ENCODE measurements around the gene ADCY3.
"Not testable (repeated sequence)": the region's sequence is repeated elsewhere in the genome, so short reads cannot be mapped to it uniquely, and the experiment has no call there.

The ADCY3 gene

DNA sequence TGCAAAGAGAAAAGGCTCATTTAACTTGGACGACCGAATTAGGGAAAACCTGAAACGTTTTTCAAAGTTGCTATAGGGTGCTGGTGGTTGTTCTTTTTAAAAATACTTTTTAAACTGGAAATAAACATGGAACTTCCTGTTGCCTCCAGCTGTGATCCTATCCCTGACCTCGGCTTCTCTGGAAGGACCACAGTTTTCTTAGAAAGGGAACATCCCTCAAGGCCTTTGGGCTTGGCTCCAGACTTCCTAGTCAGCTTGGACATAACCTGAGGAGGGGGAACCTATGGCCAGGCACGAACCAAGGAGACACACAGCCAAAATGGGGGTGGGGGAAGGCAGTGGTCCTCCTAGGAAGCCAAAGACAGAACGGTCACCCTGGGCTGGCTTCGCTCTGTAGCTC lies 69.1 kb downstream of the ADCY3 start:
- DNase-seq (ENCODE audit: low spot score), result no peak

DNA sequence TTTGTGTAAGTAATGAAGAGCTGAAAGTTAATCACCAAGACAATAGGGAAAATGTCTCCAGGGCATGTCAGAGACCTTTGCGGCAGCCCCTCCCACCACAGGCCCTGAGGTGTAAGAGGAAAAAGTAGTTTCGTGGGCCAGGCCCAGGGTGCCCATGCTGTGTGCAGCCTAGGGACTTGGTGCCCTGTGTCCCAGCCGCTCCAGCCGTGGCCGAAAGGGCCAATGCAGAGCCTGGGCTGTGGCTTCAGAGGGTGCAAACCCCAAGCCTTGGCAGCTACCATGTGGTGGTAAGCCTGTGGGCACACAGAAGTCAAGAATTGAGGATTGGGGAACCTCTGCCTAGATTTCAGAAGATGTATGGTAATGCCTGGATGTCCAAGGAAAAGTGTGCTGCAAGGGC lies 74.3 kb downstream of the ADCY3 start:
- no peak for DNase-seq (ENCODE audit: low spot score)

DNA sequence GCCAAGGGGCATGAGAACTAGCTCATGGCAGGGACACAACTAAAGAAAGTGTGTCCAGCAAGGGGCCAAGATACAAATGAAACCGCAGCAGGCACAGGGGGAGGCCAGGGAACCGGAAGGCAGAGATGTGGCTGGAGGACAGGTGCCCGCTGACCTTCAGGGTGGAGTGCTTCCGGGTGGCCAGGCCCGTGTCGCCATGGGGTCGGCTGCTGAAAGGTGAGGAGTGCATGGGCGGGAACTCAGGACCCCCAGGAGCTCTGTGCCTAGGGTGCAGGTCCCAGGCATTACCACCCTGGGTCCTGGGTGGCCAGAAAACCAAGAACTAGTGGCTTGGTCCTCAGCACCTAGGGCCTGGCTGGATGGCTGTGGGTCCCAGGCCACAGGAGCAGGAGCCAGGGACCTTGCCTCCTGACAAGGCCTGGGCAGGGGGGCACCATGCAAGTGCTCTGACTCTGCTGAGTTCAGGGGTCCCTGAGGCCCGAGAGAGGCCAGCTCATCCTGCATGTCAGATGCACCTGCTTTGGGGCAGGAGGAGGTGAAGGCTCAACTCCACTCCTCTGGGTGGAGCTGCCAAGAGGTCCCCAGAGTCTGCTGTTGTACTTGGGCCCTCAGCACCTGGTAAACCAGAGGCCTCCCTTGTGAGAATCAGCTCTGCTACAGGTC lies 75.9 kb downstream of the ADCY3 start:
- no peak for DNase-seq (ENCODE audit: low spot score)

DNA sequence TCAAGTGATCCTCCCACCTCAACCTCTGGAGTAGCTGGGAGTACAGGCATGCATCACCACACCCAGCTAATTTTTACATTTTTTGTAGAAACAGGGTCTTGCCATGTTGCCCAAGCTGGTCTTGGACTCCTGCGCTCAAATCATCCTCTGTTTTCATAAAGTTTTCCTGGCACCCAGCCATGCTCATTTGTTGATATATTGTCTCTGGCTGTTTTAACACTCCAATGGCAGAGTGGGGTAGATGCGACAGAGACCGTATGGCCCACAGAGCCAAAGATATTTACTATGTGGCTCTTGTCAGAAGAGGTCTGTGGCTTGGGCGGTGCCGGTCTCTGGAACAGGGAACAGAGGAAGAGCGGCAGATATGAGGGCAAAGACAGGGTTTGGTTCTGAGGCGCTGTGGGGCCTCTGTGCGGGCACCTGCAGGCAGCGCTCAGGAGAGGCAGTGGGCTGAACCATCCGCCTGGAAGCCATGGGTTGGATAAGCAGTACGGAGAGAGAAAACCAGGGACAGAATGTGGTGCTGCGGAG lies 76.6 kb downstream of the ADCY3 start:
- DNase-seq (ENCODE audit: low spot score), result no peak

DNA sequence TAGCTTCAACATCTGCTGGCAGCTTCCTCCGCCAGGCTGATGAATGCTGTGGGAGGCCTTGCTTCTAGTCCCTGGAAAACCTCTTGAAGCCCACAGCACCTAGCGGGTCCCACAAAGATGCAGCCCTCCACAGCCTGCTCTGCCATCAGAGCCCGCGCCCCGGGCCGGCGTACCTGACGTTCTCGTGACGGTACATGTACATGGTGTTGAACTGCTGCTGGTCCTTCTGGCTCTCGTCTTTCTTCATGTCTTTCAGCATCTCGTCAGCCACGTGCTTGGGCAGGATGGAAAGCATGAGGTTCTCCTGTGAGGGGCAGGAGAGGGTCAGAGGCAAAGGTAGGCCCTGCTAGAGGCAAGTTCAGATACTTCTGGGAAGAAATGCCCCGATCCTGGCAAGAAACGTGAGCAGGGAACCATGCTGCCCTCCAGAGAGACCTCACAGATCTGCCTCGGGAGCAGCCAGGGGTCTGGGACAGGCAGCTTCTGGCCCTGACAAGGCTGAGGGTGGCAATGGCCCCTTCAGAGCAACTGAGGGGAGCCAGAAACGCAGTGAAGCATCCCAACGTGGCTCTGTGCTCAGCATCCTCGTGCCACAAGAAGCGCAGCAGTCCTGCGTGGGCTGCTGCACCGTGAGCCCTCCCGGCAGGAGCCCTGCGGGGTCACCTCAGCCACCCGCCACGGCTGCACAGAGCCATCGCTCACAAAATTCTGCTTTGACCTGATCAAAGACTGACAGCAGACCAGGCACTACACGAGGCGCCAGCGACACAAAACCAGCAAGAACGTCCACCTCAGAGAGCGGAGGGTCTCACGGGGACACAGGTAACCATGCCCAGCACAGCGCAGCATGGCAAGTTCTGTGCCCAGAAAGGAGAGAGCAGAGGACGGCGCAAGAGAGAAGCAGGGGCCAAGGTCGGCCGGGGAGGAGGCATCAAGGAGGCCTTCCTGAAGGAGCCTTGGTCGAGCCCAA lies 77.7 kb downstream of the ADCY3 start:
- DNase-seq (ENCODE audit: low spot score), result no peak

DNA sequence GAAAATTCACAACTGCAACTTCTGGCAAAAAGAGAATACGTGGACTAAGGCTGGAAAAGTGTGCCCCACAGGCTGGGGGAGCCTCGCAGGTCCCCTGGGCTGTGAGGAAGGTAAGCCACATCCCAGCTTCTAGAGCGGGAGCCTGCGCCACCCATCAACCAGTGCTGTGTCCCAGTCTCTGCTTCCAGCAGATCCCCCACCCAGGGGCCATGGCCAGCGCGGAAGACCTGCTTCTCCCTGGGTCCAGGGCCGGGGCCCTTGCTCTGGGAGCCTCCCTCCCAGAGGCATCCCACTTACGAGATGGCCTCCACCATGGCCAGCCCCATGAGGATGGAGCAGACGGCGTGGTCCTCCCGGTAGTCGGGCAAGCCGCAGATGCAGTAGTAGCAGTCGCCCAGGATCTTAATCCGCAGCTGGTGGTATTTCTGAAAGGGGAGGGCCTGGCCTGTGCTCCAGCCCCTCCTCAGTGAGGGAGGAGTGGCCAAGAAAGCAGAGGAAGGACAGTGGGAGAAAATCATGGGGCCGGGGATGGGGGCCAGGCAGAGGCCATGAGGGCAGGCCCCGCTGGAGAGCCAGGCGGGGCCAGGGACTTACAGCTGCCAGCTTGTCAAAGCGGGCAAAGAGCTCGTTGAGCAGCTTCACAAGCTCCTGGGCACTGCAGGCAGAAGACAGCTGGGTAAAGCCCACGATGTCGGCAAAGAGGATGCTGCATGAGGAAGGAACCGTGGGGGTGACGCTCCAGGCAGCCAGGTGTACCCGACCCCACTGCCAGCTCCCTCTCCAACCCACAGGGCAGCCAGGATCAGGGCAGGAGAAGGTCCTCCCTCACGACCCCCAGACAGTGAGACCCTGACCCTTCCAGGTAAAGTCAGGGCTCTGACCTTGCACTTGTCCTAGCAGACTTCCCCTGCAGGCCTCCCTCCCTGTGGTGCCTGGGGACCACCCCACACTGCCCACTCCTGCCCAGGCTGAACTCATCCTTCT lies 78.8 kb downstream of the ADCY3 start:
- no peak for DNase-seq (ENCODE audit: low spot score)

DNA sequence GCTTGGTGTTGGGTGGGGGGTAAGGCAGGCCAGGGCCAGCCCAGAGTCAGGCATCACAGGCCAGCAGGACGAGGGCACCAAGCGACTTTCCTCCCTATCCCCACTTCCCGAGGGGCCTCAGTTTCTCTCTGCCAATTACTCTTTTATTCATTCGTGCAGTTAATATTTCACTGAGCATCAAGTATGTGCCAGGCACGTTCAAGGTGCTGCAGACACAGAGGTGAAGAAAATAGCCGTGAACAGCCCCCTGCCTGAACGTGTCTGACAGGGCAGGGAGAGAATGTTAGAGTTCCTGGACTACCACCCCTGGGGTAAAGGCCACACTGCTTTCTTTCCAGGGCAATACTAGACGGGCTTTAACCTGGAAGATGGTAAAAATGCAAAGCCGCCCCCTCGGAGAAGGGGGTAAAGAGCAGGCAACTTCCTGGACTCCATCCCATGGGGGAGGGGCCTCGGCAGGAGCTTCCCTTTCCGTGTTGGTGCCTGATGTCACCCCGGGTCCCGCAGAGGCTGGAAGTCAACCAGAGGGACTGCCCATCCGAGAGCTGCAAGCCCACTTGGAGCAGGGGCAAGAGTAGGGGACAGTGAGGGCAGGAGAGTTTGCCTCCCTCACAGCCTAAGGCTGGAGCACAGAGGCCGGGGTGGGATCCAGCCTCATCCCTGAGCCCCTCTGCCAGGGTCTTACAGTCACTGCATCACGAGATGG lies 79.7 kb downstream of the ADCY3 start:
- no peak for DNase-seq (ENCODE audit: low spot score)

DNA sequence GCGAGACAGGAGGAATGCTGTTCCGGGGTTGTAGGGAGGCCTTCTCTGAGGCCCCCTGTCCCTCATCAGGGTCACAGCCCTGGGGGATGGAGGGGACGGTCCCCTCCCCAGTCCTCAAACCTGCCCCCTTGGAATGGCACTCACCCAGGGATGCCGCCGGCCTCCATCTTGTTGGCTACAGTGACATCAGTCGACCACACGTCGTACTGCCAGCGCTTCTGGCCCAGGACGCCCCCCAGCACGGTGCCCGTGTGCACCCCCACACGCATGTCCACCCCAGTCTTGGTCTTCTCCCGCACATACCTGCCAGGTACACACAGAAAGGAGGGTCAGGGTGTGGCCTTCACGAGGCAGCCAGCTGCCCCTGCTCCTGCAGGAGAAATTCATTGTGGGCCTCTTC lies 80.3 kb downstream of the ADCY3 start:
- no peak for DNase-seq (ENCODE audit: low spot score)

DNA sequence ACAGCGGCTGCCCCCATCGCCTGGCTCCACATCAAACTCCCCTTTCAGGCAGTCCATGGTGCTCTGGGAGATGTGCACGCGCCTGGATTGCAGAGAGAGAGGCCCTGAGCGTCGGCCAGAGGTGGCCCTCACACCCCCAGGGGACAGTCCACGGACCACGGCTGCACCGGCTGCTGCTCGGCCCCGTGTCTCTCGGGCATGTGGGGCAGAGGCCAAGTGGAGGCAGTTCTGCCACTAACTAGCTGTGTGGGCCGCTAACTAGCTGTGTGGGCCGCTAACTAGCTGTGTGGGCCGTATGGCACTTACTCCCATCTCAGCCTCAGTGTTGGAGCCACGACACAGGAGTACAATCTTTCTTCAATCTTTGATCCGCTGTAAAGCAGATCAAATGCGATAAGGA lies 81.5 kb downstream of the ADCY3 start:
- DNase-seq (ENCODE audit: low spot score), result no peak

DNA sequence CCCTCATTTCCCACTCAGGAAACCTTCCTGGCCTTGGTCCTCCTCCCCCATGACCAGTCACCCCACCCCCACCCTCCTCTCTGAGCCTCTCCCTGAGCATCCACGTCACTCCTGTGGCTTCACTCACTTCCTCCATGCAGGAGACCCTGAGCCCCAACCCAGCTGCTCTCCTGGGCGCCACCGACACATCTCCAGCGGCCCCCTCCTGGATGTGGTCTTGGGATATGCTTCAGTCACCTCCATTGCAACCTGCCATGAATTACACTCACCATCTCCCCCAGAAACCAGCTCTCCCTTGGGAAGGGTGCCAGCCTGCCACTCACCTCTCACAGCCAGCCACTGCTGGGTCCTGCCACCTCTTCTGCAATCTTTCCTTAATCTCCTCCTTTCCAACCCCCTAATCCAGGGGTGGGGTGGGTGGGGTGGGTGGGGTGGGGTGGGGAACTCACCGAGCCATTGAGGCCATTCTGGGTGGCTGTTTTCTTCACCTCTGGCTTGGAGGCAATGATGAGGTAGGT lies 82.0 kb downstream of the ADCY3 start:
- DNase-seq (ENCODE audit: low spot score), result no peak

DNA sequence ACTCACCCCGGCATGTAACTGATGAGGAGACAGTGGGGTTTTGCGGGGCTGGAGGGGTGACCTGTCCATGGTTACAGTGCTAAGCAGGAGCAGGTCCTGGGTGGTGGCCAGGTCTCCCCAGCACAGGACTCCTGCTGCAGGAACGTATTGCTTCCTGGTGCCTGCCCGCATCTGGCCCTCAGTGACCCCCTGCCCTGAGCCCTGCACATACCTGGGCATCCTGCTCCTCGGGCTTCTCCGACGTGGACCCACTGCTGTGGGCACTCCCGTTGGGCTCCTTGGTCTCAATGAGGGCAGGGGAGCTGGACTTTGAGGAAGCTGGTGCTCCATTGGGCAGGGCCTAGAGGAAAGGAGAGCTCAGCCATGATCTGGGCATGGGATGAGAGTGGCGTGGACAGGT lies 83.3 kb downstream of the ADCY3 start:
- DNase-seq (ENCODE audit: low spot score), result no peak

DNA sequence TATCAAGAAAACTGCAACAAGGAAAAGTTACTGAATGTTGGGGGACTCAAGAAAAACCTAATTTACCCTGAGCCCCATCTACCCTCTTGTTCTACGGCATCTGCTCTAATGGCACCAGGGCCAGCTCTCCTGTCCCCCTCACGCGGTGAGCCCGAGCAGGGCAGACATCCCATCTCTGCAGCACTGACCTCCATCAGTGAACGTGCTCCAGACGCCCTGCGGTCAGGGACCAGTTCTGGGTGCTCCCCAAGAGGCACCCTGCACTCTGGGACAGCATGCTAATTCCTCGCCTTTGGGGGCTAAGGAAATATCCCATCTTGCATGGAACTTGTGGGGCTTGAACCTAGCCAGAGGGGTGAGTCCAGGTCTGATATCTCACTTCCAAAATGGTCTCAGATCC lies 83.8 kb downstream of the ADCY3 start:
- no peak for DNase-seq (ENCODE audit: low spot score)

DNA sequence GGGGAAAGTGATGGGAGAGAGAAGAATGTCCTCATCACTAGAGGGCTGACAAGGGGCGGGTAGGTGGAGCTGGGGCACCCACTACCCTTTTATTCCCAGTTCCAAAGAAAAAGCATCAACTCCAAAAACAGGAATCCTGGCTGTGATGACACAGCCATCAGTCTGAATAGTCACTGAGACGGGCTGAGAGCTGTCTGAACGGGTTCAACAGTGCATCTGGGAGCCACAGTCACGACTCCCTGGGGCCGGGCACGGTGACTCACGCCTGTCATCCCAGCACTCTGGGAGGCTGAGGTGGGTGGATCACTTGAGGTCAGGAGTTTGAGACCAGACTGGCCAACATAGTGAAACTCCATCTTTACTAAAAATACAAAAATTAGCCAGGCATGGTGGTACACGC lies 84.6 kb downstream of the ADCY3 start:
- not testable (repeated sequence) for DNase-seq (ENCODE audit: low spot score)

DNA sequence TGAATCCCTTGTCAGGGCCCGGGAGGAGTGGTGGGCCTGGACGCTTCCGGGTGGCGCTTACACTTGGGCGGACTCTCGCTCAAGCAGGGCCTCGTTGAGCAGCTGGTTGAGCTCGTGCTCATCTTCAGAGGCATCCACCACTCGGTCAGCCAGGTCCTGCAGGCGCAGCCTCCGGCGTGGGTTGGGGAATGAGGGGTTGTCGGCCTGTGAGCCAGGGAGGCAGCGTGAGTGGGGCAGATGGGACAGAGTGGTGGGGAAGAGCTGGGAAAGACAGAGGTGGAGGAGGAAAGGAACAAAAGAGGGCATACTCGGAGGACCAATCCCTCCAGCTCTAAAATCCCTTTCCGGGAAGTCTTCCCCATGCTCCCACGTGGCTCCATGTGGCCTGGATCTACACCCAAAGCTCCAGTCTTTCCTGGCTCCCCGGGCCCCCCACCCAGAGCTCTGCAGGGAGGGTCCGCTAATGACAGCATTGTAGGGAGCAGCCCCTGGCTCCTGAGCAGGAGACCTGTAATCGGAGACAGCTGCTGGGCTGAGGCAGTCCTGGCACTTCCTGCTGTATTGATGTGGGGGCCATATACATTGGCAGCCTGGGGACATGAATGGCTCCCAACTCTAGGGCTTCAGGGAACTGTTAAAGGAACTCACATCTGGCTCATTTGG lies 85.2 kb downstream of the ADCY3 start:
- no peak for DNase-seq (ENCODE audit: low spot score)

DNA sequence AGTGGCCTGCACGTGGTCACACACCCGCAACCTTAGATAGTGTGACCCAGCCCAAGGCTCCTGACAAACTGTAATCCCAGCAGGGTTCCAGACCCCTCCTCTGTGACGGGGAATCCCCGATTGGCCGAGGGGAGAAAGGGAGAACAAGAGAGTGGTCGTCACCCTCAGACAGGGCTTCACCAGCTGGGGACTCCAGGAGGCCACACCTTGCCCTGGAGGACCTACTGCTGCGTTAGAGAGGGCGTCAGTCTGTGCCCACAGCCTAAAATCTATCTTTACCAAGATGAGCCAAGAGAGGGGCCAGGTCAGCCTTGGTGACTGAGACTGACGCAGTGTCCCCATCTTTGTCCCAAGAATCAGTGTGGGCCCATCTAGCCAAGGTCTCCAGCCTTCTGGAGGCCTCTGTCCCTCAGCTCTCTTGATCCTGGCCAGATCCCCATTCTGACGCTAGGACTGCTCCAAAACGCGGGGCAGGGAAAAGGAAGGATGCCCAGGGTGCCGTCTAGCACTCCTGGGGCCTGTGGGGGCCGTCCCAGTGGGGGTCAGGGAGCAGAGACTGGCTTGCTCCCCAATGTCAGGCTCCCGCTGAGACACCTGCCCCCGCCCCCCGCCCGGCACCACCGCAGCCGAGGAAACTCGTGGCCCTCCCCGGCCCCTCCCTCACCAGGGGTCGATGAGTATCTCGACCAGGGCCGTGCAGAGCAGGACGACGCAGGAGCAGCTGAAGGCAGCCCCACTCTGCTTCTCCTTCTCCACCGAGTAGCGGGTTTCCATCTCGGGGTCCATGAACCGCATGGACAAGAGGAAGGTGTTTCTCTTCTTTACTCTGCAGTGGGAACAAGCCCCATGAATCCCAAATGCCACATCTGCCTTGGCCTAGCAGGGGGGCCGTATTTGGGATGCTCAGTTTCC lies 86.0 kb downstream of the ADCY3 start:
- DNase-seq (ENCODE audit: low spot score), result no peak

DNA sequence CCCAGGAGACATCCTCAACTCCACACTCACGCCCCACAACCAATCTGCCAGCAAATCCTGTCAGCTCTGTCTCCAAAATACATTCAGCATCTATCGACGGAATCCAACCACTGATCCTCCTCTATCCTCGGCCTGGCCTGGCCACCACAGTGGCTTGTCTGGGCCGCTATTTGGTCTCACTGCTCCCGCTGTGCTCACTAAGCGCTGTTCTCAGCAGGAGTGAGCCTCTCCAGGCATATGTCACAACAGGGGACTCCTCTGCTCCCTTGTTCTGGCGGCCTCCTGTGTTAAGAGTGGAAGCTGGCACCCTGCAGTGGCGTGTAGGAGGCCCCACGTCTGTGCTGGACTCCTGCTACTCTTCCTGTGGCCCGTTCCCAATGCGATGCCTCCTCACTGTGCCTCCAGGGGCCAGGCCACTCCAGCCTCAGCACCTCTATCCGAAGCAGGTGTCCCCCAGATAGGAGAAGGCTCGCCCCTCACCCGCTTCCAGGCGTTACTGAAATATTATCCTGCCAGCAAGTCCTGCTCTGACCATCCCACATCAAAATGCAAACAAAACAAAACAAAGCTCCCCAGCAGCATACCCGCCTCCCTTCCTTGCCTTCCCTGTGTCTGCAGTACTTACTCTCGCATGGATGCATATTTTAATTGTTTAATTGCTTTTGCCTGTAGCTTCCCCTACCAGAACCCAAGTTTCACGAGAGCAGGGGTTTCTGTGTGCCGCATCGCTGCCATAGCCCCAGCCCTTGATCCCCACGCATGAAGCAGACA lies 86.9 kb downstream of the ADCY3 start:
- no peak for DNase-seq (ENCODE audit: low spot score)

DNA sequence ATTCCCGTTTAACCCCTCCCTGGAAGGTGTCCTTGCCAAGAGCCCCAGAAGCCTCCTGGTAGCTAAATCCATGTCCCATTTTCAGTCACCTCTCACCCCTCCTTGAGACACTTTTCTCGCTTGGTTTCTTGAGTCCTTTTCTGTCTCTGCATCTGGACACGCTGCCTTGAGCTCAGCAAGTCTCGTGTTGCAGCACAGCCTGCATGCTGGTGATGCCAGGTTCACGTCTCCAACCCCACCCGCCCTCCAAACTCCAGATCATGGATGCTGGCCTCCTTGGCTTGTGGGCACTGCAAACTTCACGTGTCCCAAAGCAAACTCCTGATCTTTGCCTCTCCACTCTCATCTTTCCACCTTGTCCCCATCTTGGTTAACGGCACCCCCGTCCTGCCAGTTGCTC lies 87.5 kb downstream of the ADCY3 start:
- no peak for DNase-seq (ENCODE audit: low spot score)

DNA sequence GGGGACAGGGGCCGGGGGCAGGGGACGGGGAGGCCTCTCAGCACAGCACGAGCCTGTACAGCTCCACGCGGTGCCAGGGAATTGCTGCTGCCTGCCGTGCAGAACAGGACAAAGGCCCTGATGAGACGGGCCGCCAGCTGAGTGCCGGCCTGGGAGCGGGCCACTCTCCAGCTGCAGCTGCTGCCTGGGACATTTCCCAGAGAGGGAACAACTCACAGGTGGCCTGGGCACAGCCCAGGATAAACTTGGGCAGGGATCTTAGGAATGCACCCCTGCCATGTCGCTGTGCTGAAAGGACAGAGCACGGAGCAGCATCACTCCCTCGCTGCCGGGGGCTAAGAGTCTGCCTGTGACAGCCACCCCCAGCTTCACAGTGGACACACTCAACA lies 88.0 kb downstream of the ADCY3 start:
- DNase-seq (ENCODE audit: low spot score), result no peak

Data from SK-N-DZ (cell line).